Measurements from ENCODE around the gene SNTA1. TPM values are rescaled to one million over a fixed set of nuclear protein-coding genes. Genes with fewer than 3 reads are reported as not detected.

The SNTA1 gene
- 8.3 to 12.7 TPM (median 10.1 TPM) in 5 replicates for total RNA-seq (2022; extraction: Qiagen RNA extraction; ENCODE audit: low read depth)

GRCh38 chr20:33443512-33444239, at the start of gene SNTA1:
SNTA1 (minus strand) TSS chr20:33443763; CDS start chr20:33443620, 143 bp downstream.

GRCh38 chr20:33490023-33490933, 46.7 kb upstream of the SNTA1 start, which contains the start of gene CBFA2T2:
CBFA2T2 (plus strand) TSS chr20:33490096; CDS start chr20:33490268, 172 bp downstream.

GRCh38 chr20:33401184-33401920, 42.2 kb downstream of the SNTA1 start, which contains the start of gene CDK5RAP1:
CDK5RAP1 (minus strand) TSS chr20:33401519; CDS start chr20:33397064, 4,455 bp downstream.

Other genes starting within 250 kb of the SNTA1 start
- gene BPIFA3, start 226.4 kb downstream of the SNTA1 start, total RNA-seq (2022; extraction: Qiagen RNA extraction; ENCODE audit: low read depth), result not detected in 5 replicates
- gene BPIFA1, start 207.8 kb downstream of the SNTA1 start, total RNA-seq (2022; extraction: Qiagen RNA extraction; ENCODE audit: low read depth), result not detected in 5 replicates
- gene BPIFB1, start 160.5 kb downstream of the SNTA1 start, total RNA-seq (2022; extraction: Qiagen RNA extraction; ENCODE audit: low read depth), result 0.08 to 0.10 TPM in 2 of 5 replicates, not detected in the others
- 30.5 to 34.6 TPM (median 32.3 TPM) in 5 replicates for gene CDK5RAP1, start 42.2 kb downstream of the SNTA1 start, total RNA-seq (2022; extraction: Qiagen RNA extraction; ENCODE audit: low read depth)
- 3.9 to 6.7 TPM (median 5.9 TPM) in 5 replicates for gene CBFA2T2, start 46.3 kb upstream of the SNTA1 start, total RNA-seq (2022; extraction: Qiagen RNA extraction; ENCODE audit: low read depth)
- 0.07 to 0.19 TPM (median 0.11 TPM) in 4 of 5 replicates, not detected in the other for gene C20orf144, start 218.6 kb upstream of the SNTA1 start, total RNA-seq (2022; extraction: Qiagen RNA extraction; ENCODE audit: low read depth)
- gene ACTL10, start 223.2 kb upstream of the SNTA1 start, total RNA-seq (2022; extraction: Qiagen RNA extraction; ENCODE audit: low read depth), result 0.06 to 0.07 TPM (median 0.06 TPM) in 3 of 5 replicates, not detected in the others
- gene NECAB3, start 230.7 kb upstream of the SNTA1 start, total RNA-seq (2022; extraction: Qiagen RNA extraction; ENCODE audit: low read depth), result 8.0 to 12.7 TPM (median 12.3 TPM) in 5 replicates
- gene E2F1, start 242.6 kb upstream of the SNTA1 start, total RNA-seq (2022; extraction: Qiagen RNA extraction; ENCODE audit: low read depth), result 21.9 to 27.7 TPM (median 25.6 TPM) in 5 replicates

Data from A549 treated with GW870086 at 1 μM for 4 hours (cell line).